22Rv1 (cell line): ENCODE data around the gene IGLL1.
"Not testable (repeated sequence)": the region's sequence is repeated elsewhere in the genome, so short reads cannot be mapped to it uniquely, and the experiment has no call there.

Experiments
- H3K27ac ChIP-seq: fragments of 450-650 bp; 2 replicates; pipeline ENCODE4 v1.5.1; 2017
- ZFX ChIP-seq: fragments of 450-650 bp; IDR thresholded peaks from 2 replicates; pipeline ENCODE4 v1.6.1; 2017; ENCODE audit warnings: antibody characterized with exemption, borderline replicate concordance
- TF ChIP-seq, protein P1 (sequence below): fragments of 450-650 bp; IDR thresholded peaks from 2 replicates; pipeline ENCODE4 v1.5.1; 2017; ENCODE audit warnings: mild to moderate bottlenecking

Gene IGLL1

DNA sequence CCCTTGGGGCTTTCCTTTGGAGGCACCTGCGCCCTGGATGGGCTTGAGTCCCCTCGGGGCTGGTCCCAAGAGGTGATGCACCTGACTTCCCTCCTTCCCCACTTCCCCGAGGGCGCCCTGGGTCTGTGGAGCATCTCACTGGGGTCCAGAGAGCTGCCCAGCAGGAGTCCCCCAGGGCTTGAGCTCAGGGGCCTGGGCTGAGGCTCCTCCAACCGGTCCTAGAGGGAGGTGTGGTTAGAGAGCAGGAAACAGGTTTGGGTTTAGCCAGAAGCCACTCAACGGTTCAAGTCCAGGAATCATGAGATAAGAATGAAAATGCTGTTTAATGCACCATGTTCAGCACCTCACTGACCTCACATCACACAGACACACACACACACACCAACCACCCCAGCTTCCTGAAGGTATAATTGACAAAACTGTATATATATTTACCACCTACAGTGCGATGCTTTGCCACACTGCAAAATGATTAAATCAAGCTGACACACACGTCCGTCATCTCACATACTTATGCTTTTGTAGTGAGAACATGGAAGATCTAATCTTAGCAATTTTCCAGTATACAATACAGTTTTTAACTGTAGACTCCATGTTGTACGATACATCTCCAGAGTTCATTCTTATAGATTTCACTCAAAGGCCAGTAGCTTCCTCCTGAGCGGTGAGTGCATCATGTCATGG is 628 bp upstream of the IGLL1 start:
- TF ChIP-seq, protein P1, sequence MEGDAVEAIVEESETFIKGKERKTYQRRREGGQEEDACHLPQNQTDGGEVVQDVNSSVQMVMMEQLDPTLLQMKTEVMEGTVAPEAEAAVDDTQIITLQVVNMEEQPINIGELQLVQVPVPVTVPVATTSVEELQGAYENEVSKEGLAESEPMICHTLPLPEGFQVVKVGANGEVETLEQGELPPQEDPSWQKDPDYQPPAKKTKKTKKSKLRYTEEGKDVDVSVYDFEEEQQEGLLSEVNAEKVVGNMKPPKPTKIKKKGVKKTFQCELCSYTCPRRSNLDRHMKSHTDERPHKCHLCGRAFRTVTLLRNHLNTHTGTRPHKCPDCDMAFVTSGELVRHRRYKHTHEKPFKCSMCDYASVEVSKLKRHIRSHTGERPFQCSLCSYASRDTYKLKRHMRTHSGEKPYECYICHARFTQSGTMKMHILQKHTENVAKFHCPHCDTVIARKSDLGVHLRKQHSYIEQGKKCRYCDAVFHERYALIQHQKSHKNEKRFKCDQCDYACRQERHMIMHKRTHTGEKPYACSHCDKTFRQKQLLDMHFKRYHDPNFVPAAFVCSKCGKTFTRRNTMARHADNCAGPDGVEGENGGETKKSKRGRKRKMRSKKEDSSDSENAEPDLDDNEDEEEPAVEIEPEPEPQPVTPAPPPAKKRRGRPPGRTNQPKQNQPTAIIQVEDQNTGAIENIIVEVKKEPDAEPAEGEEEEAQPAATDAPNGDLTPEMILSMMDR, result no peak
- TF ChIP-seq ZFX, result no peak
- H3K27ac ChIP-seq, result no peak overlapping the region

DNA sequence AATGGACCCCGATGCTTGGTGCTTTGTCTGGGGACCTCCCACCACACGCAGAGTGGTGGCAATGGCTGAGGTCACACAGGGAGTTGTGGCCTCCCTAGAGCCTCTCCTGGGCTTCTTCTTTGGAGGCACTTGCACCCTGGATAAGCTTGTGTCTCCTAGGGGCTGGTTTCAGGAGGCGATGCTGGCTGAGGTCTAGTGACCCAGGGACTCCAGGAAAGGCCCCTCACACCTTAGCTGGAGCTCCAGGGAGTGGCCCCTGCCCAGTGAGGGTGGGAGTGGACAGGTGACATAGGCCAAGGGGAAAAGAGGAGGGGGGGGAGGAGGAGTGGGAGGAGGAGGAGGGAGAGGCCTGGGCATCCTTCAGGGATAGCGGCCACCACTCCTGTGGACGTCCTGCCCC is 810 bp downstream of the IGLL1 start:
- no peak for TF ChIP-seq ZFX
- TF ChIP-seq, protein P1, result no peak
- no peak overlapping the region for H3K27ac ChIP-seq

DNA sequence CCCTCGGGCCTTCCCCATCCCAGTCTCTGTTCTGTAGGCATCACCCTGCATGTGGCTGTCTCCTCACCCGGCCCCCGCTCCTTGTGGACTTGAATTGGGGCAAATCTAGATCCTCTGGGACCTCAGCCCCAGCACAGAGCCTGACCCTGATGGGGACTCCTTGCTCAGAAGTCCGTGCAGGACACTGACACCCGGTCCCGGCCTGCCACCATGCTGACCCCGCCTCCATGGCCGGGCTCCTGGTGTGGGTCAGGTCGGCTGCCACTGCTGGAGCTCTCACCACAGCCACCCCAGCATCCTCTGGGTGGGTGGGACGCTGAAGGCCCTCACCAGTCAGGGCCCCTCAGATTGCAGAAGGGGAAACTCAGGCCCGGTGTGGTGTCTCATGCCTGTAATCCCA is 1.8 kb downstream of the IGLL1 start:
- H3K27ac ChIP-seq, result no peak overlapping the region
- TF ChIP-seq ZFX, result no peak
- TF ChIP-seq, protein P1, result no peak

DNA sequence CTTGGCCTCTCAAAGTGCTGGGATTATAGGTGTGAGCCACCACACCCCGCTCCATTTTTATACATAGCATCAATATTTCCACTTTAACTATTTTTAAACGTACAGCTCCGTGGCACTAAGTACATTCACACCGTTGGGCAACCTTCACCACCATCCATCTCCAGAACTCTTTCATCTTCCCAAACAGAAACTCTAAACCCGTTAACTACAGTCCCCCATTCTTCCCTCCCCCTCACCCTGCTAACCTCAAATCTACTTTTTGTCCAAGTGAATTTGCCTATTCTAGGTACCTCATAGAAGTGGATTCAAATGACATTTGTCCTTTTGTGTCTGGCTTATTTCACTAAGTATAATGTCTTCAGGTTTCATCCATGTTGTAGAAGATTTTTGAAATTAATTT is 3.4 kb downstream of the IGLL1 start:
- no peak overlapping the region for H3K27ac ChIP-seq
- no peak for TF ChIP-seq ZFX
- TF ChIP-seq, protein P1, result no peak

DNA sequence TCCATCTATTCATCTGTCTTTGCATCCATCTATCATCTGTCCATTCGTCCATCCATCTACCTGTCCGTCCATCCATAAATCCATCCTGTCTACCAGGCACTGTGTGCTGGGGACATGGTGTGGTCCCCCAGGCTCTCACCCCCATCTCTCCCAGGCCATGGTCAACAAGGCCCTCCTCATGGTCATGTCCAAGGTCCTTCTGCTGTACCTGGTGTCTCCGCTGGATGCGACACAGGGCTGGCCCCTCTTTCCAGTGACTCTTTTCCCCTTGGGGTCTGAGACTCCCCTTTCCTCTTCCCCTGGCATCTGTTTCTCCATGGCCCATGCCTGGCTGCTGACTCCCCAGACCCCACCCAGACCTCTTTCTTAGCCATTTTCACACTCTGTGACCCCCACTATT is 4.5 kb downstream of the IGLL1 start:
- no peak overlapping the region for H3K27ac ChIP-seq
- TF ChIP-seq, protein P1, result no peak
- no peak for TF ChIP-seq ZFX

DNA sequence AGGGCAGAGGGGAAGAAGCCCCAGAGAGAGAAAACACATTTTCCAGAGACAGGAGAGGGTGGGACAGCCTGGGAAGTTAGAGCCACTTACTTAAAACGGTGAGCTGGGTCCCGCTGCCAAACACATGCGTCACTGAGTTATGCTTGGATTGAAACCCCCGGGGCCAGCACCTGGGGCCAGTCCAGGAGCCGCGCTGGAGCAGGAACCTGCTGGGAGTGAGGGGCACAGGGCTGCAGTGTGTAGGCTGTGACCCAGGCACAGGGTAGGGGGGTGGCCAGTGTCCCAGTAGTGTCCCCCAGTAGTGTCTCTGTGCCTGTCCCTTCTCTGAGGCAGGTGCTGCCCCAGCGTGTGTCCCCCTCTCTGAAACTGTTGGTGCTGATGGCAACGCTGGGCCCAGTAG is 5.2 kb downstream of the IGLL1 start:
- TF ChIP-seq, protein P1, result no peak
- TF ChIP-seq ZFX, result no peak
- no peak overlapping the region for H3K27ac ChIP-seq

DNA sequence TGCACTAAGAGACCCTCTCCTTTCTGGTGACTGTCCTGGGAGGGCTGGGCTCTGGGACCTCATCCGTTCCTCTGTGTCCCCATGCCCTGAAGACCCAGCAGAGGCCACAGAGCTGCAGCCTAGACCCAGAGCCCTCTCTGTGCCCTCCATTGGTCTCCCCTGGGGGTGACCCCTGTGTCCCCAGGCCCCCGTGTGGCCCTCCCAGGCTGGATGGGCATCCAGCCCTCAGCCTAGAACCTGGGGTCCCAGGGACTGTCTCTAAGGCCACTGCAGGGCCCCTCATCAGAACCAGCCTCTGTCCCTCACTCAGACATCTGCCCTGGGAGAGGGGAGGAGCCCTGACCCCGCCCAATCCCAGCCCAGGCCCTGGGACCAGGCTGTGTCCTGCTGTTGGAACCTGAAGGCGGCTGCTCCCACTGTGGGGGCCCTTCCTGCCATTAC is 5.7 kb downstream of the IGLL1 start:
- H3K27ac ChIP-seq, result no peak overlapping the region
- TF ChIP-seq ZFX, result no peak
- TF ChIP-seq, protein P1, result no peak

DNA sequence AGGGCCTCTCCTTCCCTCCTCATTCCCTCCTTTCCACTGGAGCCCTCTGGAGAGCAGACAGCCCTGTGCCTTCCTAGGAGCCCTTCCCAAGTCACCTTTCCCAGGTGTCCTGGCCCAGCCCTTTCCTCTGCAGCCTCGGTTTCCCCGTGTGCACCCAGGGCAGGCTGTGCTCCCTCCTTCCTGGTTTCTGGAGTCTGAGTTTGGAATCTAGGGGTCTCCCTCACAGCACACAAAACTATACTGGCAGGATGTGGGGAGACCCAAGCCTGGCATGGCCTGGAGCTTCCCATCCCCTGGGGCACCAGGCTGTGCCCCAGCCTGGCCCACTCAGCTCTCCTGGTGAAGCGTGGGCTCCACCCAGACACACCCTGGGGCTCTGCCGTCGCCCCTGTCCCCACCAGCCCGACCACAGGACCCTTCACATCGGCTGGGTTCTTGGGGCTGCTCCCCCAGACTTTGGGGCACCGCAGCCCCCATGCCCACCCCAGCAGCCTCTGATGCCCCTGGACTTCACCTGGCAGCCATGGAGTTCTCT is 6.3 kb downstream of the IGLL1 start:
- H3K27ac ChIP-seq, result not testable (repeated sequence)

DNA sequence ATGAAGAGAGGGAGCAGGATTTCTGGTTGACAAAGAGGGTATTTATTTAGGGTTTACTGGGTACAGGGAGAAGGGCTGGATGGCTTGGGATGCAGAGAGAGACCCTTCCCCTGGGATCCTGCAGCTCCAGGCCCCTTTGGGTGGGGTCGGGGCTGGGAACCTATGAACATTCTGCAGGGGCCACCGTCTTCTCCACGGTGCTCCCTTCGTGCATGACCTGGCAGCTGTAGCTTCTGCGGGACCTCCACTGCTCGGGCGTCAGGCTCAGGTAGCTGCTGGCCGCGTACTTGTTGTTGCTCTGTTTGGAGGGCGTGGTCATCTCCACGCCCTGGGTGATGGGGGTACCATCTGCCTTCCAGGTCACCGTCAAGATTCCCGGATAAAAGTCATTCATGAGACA is 7.0 kb downstream of the IGLL1 start:
- not testable (repeated sequence) for H3K27ac ChIP-seq
